B cell (primary cell): ENCODE data around the gene MAP2K3. TPM values are rescaled to one million over a fixed set of nuclear protein-coding genes. Genes with fewer than 3 reads are reported as not detected.
A peak's percentile ranks its signal among the peaks of the same experiment; 100 is the strongest.

Experiments
- ATAC-seq: fragments of 200-7000 bp; cut with Tn5 transposase; one replicate; pipeline ENCODE4 v1.10.0; 2021; ENCODE audit warnings: low read depth, mild to moderate bottlenecking, moderate number of reproducible peaks, moderate library complexity
- CTCF ChIA-PET: fragments of 350-600 bp; sonication (Branson Sonifier 250); formaldehyde crosslinking; loops from one replicate; lab custom pipeline; 2021; ENCODE audit warnings: antibody characterized with exemption, inconsistent platforms; lab: Charles Lee
- POLR2A ChIA-PET: fragments of 350-600 bp; sonication (Branson Sonifier 250); formaldehyde crosslinking; loops from one replicate; lab custom pipeline; 2021; ENCODE audit warnings: antibody characterized with exemption; lab: Charles Lee
- DNase-seq: peaks from one replicate; pipeline ENCODE4 v3.0.0; 2013
- H2AFZ ChIP-seq: 2 replicates; pipeline ENCODE4 v1.6.1; 2012; ENCODE audit warnings: mild to moderate bottlenecking, low read depth, low read length; ENCODE audit not compliant: insufficient read depth, poor library complexity, severe bottlenecking
- H3K27ac ChIP-seq, 2 donors: 1 replicate in 1 of 2; 2 replicates in 1 of 2; pipeline ENCODE4 v1.5.1; 2012 to 2013; ENCODE audit warnings: low read length in 2 of 2, mild to moderate bottlenecking in 2 of 2, moderate library complexity in 1 of 2
- H3K27me3 ChIP-seq, 4 experiments: fragments of 200-600 bp in 1 of 4; sonication (generic) in 1 of 4; replicated peaks in 1 of 4; 1 replicate in 2 of 4; 2 replicates in 2 of 4; pipeline versions ENCODE4 v1.6.1 to v1.7.0; 2013 to 2016; ENCODE audit warnings: low read length in 3 of 4, mild to moderate bottlenecking in 2 of 4, mixed read lengths in 1 of 4, moderate library complexity in 1 of 4; ENCODE audit not compliant: insufficient read depth in 4 of 4, control insufficient read depth in 3 of 4; ENCODE audit errors: control extremely low read depth in 1 of 4
- H3K36me3 ChIP-seq, 2 experiments: replicated peaks in 1 of 2; 1 replicate in 1 of 2; 2 replicates in 1 of 2; pipeline versions ENCODE4 v1.6.1 to v1.7.1; 2013; ENCODE audit warnings: low read length in 1 of 2; ENCODE audit not compliant: insufficient read depth in 2 of 2, control insufficient read depth in 1 of 2; ENCODE audit errors: control extremely low read depth in 1 of 2, extremely low read depth in 1 of 2
- H3K4me1 ChIP-seq, 2 donors: fragments of 200-600 bp in 1 of 2; sonication (generic) in 1 of 2; 1 replicate in 1 of 2; 2 replicates in 1 of 2; pipeline versions ENCODE4 v1.5.1 to v1.6.1; 2013 to 2017; ENCODE audit warnings: low read length in 2 of 2; ENCODE audit not compliant: control insufficient read depth in 2 of 2, insufficient read depth in 2 of 2
- H3K4me2 ChIP-seq: replicated peaks from 2 replicates; pipeline ENCODE3; 2012; ENCODE audit warnings: mild to moderate bottlenecking, low read depth, low read length; ENCODE audit not compliant: poor library complexity, severe bottlenecking
- H3K4me3 ChIP-seq, 5 experiments: fragments of 200-600 bp in 1 of 5; sonication (generic) in 1 of 5; 1 replicate in 3 of 5; 2 replicates in 2 of 5; pipeline versions ENCODE4 v1.5.1 to v1.7.0; 2011 to 2016; ENCODE audit warnings: low read length in 4 of 5, mild to moderate bottlenecking in 4 of 5, low read depth in 2 of 5, control low read depth in 1 of 5, moderate library complexity in 1 of 5; ENCODE audit not compliant: insufficient read depth in 1 of 5; ENCODE audit errors: control extremely low read depth in 1 of 5, extremely low read depth in 1 of 5
- H3K79me2 ChIP-seq: fragments of 200-600 bp; sonication (generic); one replicate; pipeline ENCODE4 v1.6.0; 2016; ENCODE audit warnings: low read length; ENCODE audit not compliant: control insufficient read depth, insufficient read depth
- H3K9ac ChIP-seq: fragments of 200-600 bp; sonication (generic); 2 replicates; pipeline ENCODE4 v1.6.1; 2017; ENCODE audit warnings: mild to moderate bottlenecking, low read length, moderate library complexity
- H3K9me3 ChIP-seq, 3 donors: one replicate each; pipeline versions ENCODE4 v1.6.1 to v1.7.1; 2013; ENCODE audit warnings: low read length in 2 of 3; ENCODE audit not compliant: control insufficient read depth in 2 of 3, insufficient read depth in 1 of 3; ENCODE audit errors: control extremely low read depth in 1 of 3
- H4K20me1 ChIP-seq: 2 replicates; pipeline ENCODE4 v1.6.0; 2012; ENCODE audit warnings: mild to moderate bottlenecking, low read length; ENCODE audit not compliant: insufficient read depth, control insufficient read depth, poor library complexity, severe bottlenecking
- H3K27ac Mint-ChIP-seq: one replicate; pipeline ENCODE4 v1.8.0; 2021; ENCODE audit warnings: mixed read lengths
- H3K27me3 Mint-ChIP-seq: one replicate; pipeline ENCODE4 v1.8.0; 2021; ENCODE audit warnings: mixed read lengths
- H3K4me1 Mint-ChIP-seq: one replicate; pipeline ENCODE4 v1.8.0; 2021; ENCODE audit warnings: mixed read lengths
- H3K4me3 Mint-ChIP-seq: one replicate; pipeline ENCODE4 v1.8.0; 2021; ENCODE audit warnings: mixed read lengths
- H3K9me3 Mint-ChIP-seq: one replicate; pipeline ENCODE4 v1.8.0; 2022; ENCODE audit warnings: mixed read lengths; ENCODE audit not compliant: insufficient read depth
- EZH2 ChIP-seq: IDR thresholded peaks from 2 replicates; pipeline ENCODE4 v1.6.1; 2012; ENCODE audit warnings: borderline replicate concordance, low read depth, mild to moderate bottlenecking, moderate library complexity, low read length; ENCODE audit not compliant: insufficient read depth, poor library complexity, severe bottlenecking
- WGBS: methylation state at CpG from one replicate; pipeline ENCODE4 v1.1.5; 2013; ENCODE audit warnings: missing lambda C conversion rate; ENCODE audit not compliant: insufficient coverage; 5-methylcytosine and 5-hydroxymethylcytosine counted together
- intact Hi-C: fragments of 100-400 bp; cut with micrococcal nuclease; formaldehyde crosslinking; loops from one replicate; pipeline ENCODE4 v1.10.0; 2022
- polyA plus RNA-seq: library from polyadenylated mRNA; depleted of rRNA; stranded (reverse); fragments of >200 nt; gene quantifications from 2 replicates; pipeline ENCODE4 v1.2.3, GENCODE V29; 2012
- total RNA-seq, 2 donors: library from RNA; stranded (reverse); fragments of 120-200 nt in 1 of 2; gene quantifications; 1 replicate in 1 of 2; 2 replicates in 1 of 2; pipeline versions ENCODE4 v1.2.3 to v1.2.4, GENCODE V29; 2013 to 2022
- TF ChIP-seq, protein P1 (sequence below): fragments of 200-600 bp; IDR thresholded peaks from one replicate; pipeline ENCODE4 v1.8.0; 2022; ENCODE audit warnings: antibody characterized with exemption, mild to moderate bottlenecking

MAP2K3 gene
- total and polyA plus RNA-seq, 2 donors (not counting 1 experiment from before 2014, with no cell fraction given): 61.0 to 118 TPM

DNA sequence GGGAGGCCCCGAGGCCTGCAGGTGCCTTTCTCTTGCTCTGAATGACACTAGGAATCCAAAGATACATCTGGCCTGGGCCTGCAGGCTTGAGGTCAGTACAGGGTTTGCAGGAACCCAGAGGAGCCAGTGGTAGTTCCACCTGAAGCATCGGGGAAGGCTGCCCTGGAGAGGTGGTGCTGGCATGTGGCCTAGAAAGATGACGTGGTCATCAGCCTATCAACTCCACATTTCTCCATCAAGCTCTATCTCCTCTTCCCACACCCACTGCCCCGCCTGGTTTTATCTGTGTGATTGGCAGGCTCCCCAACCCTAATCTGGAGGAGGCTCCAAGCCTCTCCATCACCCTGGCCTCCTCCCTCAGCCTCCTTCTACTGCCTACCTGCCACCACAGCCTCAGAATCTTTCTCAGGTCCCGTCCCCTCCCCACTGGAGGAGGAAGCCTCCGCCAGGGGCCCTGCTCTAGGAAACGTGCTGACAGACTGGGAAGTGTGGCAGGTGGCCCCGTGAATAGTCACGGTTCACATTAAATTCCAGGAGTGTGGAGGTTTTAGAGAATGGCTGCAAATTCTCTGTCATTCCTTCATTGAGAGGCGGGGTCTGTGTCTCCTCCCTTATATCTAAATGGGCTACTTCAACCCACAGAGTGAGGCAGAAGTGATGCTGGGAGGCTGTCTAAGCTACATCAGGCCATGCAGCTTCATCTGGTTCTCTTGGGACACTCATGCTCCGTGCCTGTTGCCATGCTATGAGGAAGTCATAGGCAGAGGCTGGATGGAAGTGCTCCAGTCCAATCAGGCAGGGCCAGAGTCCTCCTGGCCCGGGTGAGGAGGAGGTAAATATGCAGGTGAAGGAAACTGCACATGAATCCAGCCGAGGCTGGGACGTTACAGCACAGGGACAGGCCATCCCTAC, 11.4 kb upstream of the MAP2K3 start:
- TF ChIP-seq, protein P1, sequence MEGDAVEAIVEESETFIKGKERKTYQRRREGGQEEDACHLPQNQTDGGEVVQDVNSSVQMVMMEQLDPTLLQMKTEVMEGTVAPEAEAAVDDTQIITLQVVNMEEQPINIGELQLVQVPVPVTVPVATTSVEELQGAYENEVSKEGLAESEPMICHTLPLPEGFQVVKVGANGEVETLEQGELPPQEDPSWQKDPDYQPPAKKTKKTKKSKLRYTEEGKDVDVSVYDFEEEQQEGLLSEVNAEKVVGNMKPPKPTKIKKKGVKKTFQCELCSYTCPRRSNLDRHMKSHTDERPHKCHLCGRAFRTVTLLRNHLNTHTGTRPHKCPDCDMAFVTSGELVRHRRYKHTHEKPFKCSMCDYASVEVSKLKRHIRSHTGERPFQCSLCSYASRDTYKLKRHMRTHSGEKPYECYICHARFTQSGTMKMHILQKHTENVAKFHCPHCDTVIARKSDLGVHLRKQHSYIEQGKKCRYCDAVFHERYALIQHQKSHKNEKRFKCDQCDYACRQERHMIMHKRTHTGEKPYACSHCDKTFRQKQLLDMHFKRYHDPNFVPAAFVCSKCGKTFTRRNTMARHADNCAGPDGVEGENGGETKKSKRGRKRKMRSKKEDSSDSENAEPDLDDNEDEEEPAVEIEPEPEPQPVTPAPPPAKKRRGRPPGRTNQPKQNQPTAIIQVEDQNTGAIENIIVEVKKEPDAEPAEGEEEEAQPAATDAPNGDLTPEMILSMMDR: no peak
- no peak for TF ChIP-seq EZH2
- Mint-ChIP-seq H3K4me1 (peaks cover 24% of the 10 kb centered on the region), H3K27me3 (no peaks in the 10 kb centered on the region), H3K9me3 (no peaks in the 10 kb centered on the region), H3K4me3 (peak overlapping the region; percentile 19), H3K27ac (no peak overlapping the region)
- no peaks in the 10 kb centered on the region for H4K20me1 ChIP-seq
- H3K9me3 ChIP-seq: no peaks in the 10 kb centered on the region
- no peak overlapping the region for H3K9ac ChIP-seq
- CTCF ChIA-PET: interaction anchor here (0.9 kb wide), 1 partner anchor 240 kb away, joined by 3 read pairs; no protein-coding TSS in a partner anchor
- H3K27ac ChIP-seq: no peak overlapping the region
- WGBS: 68% methylated on average over 6 of the region's 14 CpGs
- no peak overlapping the region for H2AFZ ChIP-seq
- no peak overlapping the region for H3K4me2 ChIP-seq
- POLR2A ChIA-PET: interaction anchor here (0.6 kb wide), 1 partner anchor 141 kb away, joined by 8 read pairs; no protein-coding TSS in a partner anchor
- H3K27me3 ChIP-seq: no peaks in the 10 kb centered on the region
- H3K4me1 ChIP-seq: peaks cover 19 to 25% of the 10 kb centered on the region in 2 donors
- intact Hi-C loops: no loop called here
- H3K4me3 ChIP-seq: no peak overlapping the region
- peaks cover 4% of the 10 kb centered on the region for H3K79me2 ChIP-seq
- DNase-seq: peak; percentile 13
- no peaks in the 10 kb centered on the region for H3K36me3 ChIP-seq
- ATAC-seq: no peak
